PFSK-1 (cell line): ENCODE measurements around the gene KDM4C.

Experiments
- TAF1 ChIP-seq: IDR thresholded peaks from 2 replicates; pipeline ENCODE4 v1.6.1; 2012; ENCODE audit warnings: low read length, control low read depth, borderline replicate concordance; ENCODE audit not compliant: insufficient read depth
- TF ChIP-seq, protein P1 (sequence below), 2 experiments: IDR thresholded peaks; 2 replicates each; pipeline versions ENCODE4 v1.6.1 to v1.8.0; 2011 to 2012; ENCODE audit warnings: low read depth in 2 of 2, low read length in 2 of 2, control low read depth in 1 of 2, inconsistent platforms in 1 of 2, mild to moderate bottlenecking in 1 of 2, moderate library complexity in 1 of 2; ENCODE audit not compliant: insufficient read depth in 1 of 2

DNA sequence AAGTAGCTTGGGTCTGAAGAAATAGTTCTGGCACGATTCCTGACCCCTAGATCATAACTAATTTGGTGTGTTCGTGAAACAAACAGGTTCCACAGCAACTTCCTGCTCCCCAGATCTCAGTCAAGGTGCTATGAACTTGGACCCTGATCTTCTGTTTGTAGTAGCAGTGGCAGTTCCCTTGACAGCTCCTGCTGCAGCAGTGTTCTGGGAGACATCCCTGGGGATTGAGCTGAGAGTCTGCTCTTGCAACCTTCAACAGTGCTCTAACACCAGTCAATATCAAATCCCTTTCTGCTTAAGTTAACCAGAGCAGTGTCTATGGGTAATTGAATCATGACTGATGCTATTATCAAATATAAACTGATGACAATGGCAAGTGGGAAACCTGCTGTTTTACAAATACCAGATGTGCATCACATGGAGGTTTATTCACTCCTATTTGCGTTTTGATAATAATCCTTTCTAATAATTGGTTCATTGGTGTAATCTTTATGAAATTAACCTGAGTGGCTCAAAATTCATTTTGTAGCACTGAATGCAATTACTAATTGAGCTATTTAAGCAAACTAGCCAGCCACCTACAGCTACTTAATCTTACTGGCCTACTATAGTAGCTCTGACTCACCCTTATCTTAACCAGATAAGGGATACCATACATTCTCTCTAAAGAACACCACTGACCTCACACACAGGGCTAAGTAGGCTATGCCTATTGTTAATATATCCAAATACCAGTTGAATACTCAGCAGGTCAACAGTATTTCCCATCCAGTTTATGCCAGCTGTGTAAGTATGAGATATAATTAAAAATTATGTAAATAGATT, 21.9 kb downstream of the KDM4C start:
- TF ChIP-seq, protein P1, sequence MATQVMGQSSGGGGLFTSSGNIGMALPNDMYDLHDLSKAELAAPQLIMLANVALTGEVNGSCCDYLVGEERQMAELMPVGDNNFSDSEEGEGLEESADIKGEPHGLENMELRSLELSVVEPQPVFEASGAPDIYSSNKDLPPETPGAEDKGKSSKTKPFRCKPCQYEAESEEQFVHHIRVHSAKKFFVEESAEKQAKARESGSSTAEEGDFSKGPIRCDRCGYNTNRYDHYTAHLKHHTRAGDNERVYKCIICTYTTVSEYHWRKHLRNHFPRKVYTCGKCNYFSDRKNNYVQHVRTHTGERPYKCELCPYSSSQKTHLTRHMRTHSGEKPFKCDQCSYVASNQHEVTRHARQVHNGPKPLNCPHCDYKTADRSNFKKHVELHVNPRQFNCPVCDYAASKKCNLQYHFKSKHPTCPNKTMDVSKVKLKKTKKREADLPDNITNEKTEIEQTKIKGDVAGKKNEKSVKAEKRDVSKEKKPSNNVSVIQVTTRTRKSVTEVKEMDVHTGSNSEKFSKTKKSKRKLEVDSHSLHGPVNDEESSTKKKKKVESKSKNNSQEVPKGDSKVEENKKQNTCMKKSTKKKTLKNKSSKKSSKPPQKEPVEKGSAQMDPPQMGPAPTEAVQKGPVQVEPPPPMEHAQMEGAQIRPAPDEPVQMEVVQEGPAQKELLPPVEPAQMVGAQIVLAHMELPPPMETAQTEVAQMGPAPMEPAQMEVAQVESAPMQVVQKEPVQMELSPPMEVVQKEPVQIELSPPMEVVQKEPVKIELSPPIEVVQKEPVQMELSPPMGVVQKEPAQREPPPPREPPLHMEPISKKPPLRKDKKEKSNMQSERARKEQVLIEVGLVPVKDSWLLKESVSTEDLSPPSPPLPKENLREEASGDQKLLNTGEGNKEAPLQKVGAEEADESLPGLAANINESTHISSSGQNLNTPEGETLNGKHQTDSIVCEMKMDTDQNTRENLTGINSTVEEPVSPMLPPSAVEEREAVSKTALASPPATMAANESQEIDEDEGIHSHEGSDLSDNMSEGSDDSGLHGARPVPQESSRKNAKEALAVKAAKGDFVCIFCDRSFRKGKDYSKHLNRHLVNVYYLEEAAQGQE (IDR thresholded peaks at IDR 0.05; ENCODE audit: insufficient read depth in 1 of 2, low read depth in 2 of 2, low read length in 2 of 2), result no peak
- no peak for TF ChIP-seq TAF1
